ENCODE results near the gene NUDT12. TPM values are rescaled to one million over a fixed set of nuclear protein-coding genes. Genes with fewer than 3 reads are reported as not detected.

NUDT12 gene
- total RNA-seq, 2 donors from 2014 or later: 0.24 to 2.2 TPM

- Mint-ChIP-seq H3K4me1 (ENCODE audit: low read depth) (no peaks in the 10 kb centered on the region), H3K36me3 (ENCODE audit: insufficient read depth in 2 of 2) (no peaks in the 10 kb centered on the region), H3K9me3 (no peaks in the 10 kb centered on the region), H3K27ac (no peak overlapping the region), H3K27me3 (ENCODE audit: low read depth) (peaks cover 7% of the 10 kb centered on the region), H3K4me3 (no peak overlapping the region)
- no peak for ATAC-seq (replicated peaks in 1 of 2)
- no peak for DNase-seq
These were observed 37.2 kb downstream of the NUDT12 start for GRCh38 chr5:103525361-103525760.

- Mint-ChIP-seq H3K4me1 (ENCODE audit: low read depth) (no peaks in the 10 kb centered on the region), H3K9me3 (no peaks in the 10 kb centered on the region), H3K36me3 (ENCODE audit: insufficient read depth in 2 of 2) (no peaks in the 10 kb centered on the region), H3K27me3 (ENCODE audit: low read depth) (peaks cover 7% of the 10 kb centered on the region), H3K27ac (no peak overlapping the region), H3K4me3 (no peak overlapping the region)
- ATAC-seq (replicated peaks in 1 of 2): no peak
- DNase-seq: no peak
These were observed 39.3 kb downstream of the NUDT12 start for GRCh38 chr5:103523319-103523718.

- Mint-ChIP-seq H3K36me3 (ENCODE audit: insufficient read depth in 2 of 2) (no peaks in the 10 kb centered on the region), H3K27me3 (ENCODE audit: low read depth) (peaks cover 7% of the 10 kb centered on the region), H3K4me3 (no peak overlapping the region), H3K4me1 (ENCODE audit: low read depth) (no peaks in the 10 kb centered on the region), H3K9me3 (no peaks in the 10 kb centered on the region), H3K27ac (no peak overlapping the region)
- DNase-seq (no peak), ATAC-seq (replicated peaks in 1 of 2) (no peak)
These were observed 40.0 kb downstream of the NUDT12 start for GRCh38 chr5:103522586-103522985.

- ATAC-seq (replicated peaks in 1 of 2) (no peak), DNase-seq (no peak)
- Mint-ChIP-seq H3K27ac (peak overlapping the region; percentile 59), H3K4me1 (ENCODE audit: low read depth) (no peaks in the 10 kb centered on the region), H3K36me3 (ENCODE audit: insufficient read depth in 2 of 2) (no peaks in the 10 kb centered on the region), H3K27me3 (ENCODE audit: low read depth) (peaks cover 7% of the 10 kb centered on the region), H3K4me3 (no peak overlapping the region), H3K9me3 (no peaks in the 10 kb centered on the region)
These were observed 43.0 kb downstream of the NUDT12 start for GRCh38 chr5:103519550-103519949.

GRCh38 chr5:103514371-103514770 is 48.2 kb downstream of the NUDT12 start:
- no peak for ATAC-seq (replicated peaks in 1 of 2)
- Mint-ChIP-seq H3K27ac (no peak overlapping the region), H3K27me3 (ENCODE audit: low read depth) (peaks cover 7% of the 10 kb centered on the region), H3K4me3 (no peak overlapping the region), H3K9me3 (no peaks in the 10 kb centered on the region), H3K4me1 (ENCODE audit: low read depth) (no peaks in the 10 kb centered on the region), H3K36me3 (ENCODE audit: insufficient read depth in 2 of 2) (no peaks in the 10 kb centered on the region)
- DNase-seq: no peak

- Mint-ChIP-seq H3K4me3 (no peak overlapping the region), H3K36me3 (ENCODE audit: insufficient read depth in 2 of 2) (no peaks in the 10 kb centered on the region), H3K9me3 (no peaks in the 10 kb centered on the region), H3K27ac (no peak overlapping the region), H3K27me3 (ENCODE audit: low read depth) (peaks cover 7% of the 10 kb centered on the region), H3K4me1 (ENCODE audit: low read depth) (no peaks in the 10 kb centered on the region)
- ATAC-seq (replicated peaks in 1 of 2) (no peak), DNase-seq (no peak)
These were observed 48.9 kb downstream of the NUDT12 start for GRCh38 chr5:103513701-103514100.

- Mint-ChIP-seq H3K36me3 (ENCODE audit: insufficient read depth in 2 of 2) (no peaks in the 10 kb centered on the region), H3K27ac (no peak overlapping the region), H3K27me3 (ENCODE audit: low read depth) (peaks cover 7% of the 10 kb centered on the region), H3K4me1 (ENCODE audit: low read depth) (no peaks in the 10 kb centered on the region), H3K4me3 (no peak overlapping the region), H3K9me3 (no peaks in the 10 kb centered on the region)
- no peak for DNase-seq
- no peak for ATAC-seq (replicated peaks in 1 of 2)
These were observed 50.1 kb downstream of the NUDT12 start for GRCh38 chr5:103512500-103512899.

GRCh38 chr5:103511554-103511885 is 51.1 kb downstream of the NUDT12 start:
- no peak for DNase-seq
- no peaks in the 10 kb centered on the region for H3K36me3 Mint-ChIP-seq (ENCODE audit: insufficient read depth in 2 of 2)
- no peaks in the 10 kb centered on the region for H3K9me3 Mint-ChIP-seq
- H3K4me3 Mint-ChIP-seq: no peak overlapping the region
- no peak for ATAC-seq (replicated peaks in 1 of 2)
- no peaks in the 10 kb centered on the region for H3K4me1 Mint-ChIP-seq (ENCODE audit: low read depth)
- H3K27me3 Mint-ChIP-seq (ENCODE audit: low read depth): peaks cover 7% of the 10 kb centered on the region
- no peak overlapping the region for H3K27ac Mint-ChIP-seq

GRCh38 chr5:103510851-103511553 is 51.6 kb downstream of the NUDT12 start:
- Mint-ChIP-seq H3K36me3 (ENCODE audit: insufficient read depth in 2 of 2) (no peaks in the 10 kb centered on the region), H3K27me3 (ENCODE audit: low read depth) (peaks cover 7% of the 10 kb centered on the region), H3K9me3 (no peaks in the 10 kb centered on the region), H3K4me3 (no peak overlapping the region), H3K4me1 (ENCODE audit: low read depth) (no peaks in the 10 kb centered on the region), H3K27ac (no peak overlapping the region)
- DNase-seq (no peak), ATAC-seq (replicated peaks in 1 of 2) (no peak)

- Mint-ChIP-seq H3K36me3 (ENCODE audit: insufficient read depth in 2 of 2) (no peaks in the 10 kb centered on the region), H3K4me3 (no peak overlapping the region), H3K27me3 (ENCODE audit: low read depth) (peaks cover 6% of the 10 kb centered on the region), H3K9me3 (peaks cover 0 to 3% of the 10 kb centered on the region in 2 donors), H3K27ac (no peak overlapping the region), H3K4me1 (ENCODE audit: low read depth) (no peaks in the 10 kb centered on the region)
- no peak for DNase-seq
- ATAC-seq (replicated peaks in 1 of 2): no peak
These were observed 56.8 kb downstream of the NUDT12 start for GRCh38 chr5:103505581-103506305.

- H3K27ac Mint-ChIP-seq: no peak overlapping the region
- peaks cover 6% of the 10 kb centered on the region for H3K27me3 Mint-ChIP-seq (ENCODE audit: low read depth)
- no peaks in the 10 kb centered on the region for H3K4me1 Mint-ChIP-seq (ENCODE audit: low read depth)
- ATAC-seq (replicated peaks in 1 of 2) (no peak), DNase-seq (no peak)
- no peak overlapping the region for H3K4me3 Mint-ChIP-seq
- no peaks in the 10 kb centered on the region for H3K36me3 Mint-ChIP-seq (ENCODE audit: insufficient read depth in 2 of 2)
- H3K9me3 Mint-ChIP-seq: peaks cover 0 to 3% of the 10 kb centered on the region in 2 donors
These were observed 59.5 kb downstream of the NUDT12 start for GRCh38 chr5:103503066-103503465.

GRCh38 chr5:103502662-103503061 is 59.9 kb downstream of the NUDT12 start:
- Mint-ChIP-seq H3K27ac (no peak overlapping the region), H3K27me3 (ENCODE audit: low read depth) (peaks cover 6% of the 10 kb centered on the region), H3K9me3 (peaks cover 0 to 3% of the 10 kb centered on the region in 2 donors), H3K4me3 (no peak overlapping the region), H3K36me3 (ENCODE audit: insufficient read depth in 2 of 2) (no peaks in the 10 kb centered on the region), H3K4me1 (ENCODE audit: low read depth) (no peaks in the 10 kb centered on the region)
- ATAC-seq (replicated peaks in 1 of 2): no peak
- no peak for DNase-seq

Data from activated T-cell treated with anti-CD3 and anti-CD28 coated beads, Interleukin-2, amount 50 U/mL, for 72 hours (primary cell).